Bone marrow (tissue), 2 donors: ENCODE data around the gene PRRT1B.
"Not testable (repeated sequence)": the region's sequence is repeated elsewhere in the genome, so short reads cannot be mapped to it uniquely, and the experiment has no call there.

Experiments
- DNase-seq, 2 donors: peaks; one replicate each; lab custom pipeline; 2025; lab: John Stamatoyannopoulos, UW

PRRT1B gene

DNA sequence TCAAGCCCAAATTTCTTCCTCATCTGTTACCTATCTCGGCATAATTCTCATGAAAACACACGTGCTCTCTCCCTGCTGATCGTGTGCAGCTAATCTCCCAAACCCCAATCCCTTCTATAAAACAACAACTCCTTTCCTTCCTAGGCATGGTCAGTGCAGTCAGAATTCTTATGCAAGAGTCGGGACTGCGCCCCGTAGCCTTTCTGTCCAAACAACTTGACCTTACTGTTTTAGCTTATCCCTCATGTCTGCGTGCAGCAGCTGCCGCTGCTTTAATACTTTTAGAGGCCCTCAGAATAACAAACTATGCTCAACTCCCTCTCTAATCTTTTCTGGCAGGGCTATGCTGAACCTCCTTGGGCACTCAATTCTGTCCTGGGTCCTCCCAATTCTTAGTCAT lies 5.1 kb downstream of the PRRT1B start:
- DNase-seq, result not testable (repeated sequence)

GRCh38 chr9:131552030-131552429 lies 6.7 kb downstream of the PRRT1B start:
- no peak for DNase-seq

GRCh38 chr9:131554087-131554842 lies 8.9 kb downstream of the PRRT1B start:
- no peak for DNase-seq

DNA sequence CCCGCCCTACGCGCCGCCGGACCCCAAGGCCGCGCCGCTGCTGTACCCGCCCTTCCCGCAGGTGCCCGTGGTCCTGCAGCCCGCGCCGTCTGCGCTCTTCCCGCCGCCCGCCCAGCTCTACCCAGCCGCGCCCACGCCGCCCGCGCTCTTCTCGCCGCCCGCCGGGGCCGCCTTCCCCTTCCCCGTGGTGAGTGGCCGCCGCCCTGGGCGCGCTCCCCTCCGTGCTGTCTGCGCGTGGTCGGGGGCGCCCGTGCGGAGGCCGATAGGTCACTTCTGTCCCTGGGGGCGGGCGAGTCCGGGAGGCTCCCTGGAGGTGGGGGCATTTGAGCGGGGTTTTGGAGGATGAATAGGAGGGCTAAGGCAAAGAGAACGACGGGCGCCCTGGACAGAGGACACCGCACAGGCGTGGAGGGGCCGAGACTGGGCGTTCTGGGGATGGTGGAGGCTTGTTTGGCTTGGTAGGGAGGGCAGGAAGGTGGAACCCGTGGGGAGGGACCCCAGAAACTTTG lies 9.6 kb downstream of the PRRT1B start:
- no peak for DNase-seq

DNA sequence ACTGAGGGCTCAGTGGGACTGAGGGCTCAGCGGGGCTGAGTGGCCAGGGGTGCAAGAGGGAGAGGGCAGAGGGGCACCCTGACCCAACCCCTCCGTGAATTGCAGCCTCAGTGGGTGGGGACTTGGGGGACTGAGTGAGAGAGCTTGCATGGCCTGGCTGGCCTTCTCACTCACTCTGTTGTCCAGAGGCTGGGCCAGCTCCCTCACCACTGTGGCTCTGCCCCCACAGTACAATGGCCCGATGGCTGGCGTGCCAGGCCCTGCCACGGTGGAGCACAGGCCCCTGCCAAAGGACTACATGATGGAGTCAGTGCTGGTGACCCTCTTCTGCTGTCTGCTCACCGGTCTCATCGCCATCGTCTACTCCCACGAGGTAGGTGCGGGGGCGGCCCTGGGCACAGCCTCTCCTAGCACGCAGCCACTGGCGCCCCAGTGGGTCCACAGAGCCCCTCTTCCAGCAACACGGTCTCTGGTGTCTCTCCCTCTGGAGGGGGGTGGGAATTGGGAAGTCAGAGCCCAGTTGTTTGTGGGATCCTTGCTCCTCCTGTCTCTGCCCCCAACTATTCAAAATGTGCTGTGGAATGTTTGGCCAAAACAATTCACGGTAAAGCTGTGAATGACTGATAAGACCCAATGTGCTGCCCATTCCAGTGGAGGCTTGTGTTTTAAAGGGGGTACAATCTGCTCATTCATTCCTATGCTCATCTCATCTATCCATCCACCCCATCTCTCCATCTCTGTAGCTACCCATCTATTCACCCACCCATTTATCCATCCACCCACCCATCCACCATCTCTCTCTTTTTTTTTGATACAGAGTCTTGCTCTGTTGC lies 10.7 kb downstream of the PRRT1B start:
- DNase-seq, result no peak

DNA sequence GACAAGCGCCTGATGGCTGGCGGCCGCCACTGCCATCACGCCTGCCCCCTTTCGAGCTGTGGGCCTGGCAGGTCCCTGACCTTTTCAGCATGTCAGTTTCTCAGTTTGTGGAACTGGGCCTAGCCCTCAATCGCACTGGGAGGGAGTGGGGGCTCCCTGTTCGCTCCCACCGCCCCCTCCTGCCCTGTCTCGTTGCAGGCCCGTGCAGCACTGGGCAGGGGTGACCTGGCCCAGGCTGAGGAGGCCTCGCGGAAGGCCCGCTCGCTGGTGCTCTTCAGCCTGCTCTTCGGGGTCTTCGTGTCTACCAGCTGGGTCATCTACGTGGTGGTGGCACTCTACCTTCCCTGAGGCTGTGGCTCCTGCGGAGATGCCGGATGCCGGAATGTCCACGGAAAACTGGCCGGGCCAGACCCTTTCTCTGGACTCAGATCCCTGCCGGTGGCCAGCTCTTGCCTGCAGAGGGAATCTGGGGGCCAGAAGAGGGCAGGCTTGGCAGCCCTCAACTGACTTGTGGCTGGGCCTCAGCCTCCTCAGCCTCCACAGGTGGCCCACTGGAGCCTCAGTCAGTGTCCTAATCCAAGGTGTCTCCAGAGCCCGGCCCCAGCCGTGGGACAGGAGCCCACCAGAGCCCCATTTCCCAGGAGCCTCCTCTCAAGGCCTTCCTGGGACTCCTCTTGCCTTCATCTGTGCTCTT lies 12.7 kb downstream of the PRRT1B start:
- DNase-seq, result no peak

GRCh38 chr9:131559421-131560000 lies 14.2 kb downstream of the PRRT1B start:
- DNase-seq, result no peak

DNA sequence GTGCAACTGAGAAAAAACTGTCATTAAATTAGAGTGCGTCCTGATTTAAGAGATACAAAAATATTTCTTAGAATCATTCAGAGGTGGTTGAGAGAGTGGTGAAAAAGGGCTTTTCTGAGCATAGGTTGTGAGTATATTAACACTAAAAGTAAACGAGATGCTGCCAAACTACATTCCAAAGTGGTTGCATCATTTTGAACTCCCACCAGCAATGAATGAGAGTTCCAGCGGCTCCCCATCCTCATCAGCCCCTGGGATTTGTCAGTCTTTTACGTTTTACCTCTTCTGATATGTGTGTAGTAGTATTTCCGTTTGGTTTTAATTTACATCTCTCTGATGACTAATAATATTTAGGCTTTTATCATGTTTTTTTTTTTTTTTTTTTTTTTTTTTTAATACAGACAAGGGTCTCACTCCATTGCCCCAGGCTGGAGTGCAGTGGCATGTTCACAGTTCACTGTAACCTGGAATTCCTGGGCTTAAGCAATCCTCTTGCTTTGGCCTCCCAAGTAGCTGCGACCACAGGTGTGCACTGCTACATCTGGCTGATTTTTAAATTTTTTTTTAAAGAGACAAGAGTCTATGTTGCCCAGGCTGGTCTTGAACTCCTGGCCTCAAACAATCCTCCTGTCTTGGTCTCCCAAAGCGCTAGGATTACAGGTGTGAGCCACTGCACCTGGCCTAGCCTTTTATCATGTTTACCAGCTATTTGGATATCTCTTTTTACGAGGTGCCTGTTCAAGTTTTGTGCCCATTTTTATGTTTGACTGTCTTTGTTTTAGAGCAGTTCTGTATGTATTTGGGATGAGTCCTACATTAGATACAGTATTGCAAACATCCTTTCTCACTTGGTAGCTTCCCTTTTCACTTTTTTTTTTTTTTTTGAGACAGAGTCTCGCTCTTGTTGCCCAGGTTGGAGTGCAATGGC lies 17.0 kb downstream of the PRRT1B start:
- DNase-seq, result no peak

GRCh38 chr9:131565369-131565768 lies 20.0 kb downstream of the PRRT1B start:
- DNase-seq, result no peak

- DNase-seq, result no peak
These were observed 20.8 kb downstream of the PRRT1B start for GRCh38 chr9:131566158-131566557.

DNA sequence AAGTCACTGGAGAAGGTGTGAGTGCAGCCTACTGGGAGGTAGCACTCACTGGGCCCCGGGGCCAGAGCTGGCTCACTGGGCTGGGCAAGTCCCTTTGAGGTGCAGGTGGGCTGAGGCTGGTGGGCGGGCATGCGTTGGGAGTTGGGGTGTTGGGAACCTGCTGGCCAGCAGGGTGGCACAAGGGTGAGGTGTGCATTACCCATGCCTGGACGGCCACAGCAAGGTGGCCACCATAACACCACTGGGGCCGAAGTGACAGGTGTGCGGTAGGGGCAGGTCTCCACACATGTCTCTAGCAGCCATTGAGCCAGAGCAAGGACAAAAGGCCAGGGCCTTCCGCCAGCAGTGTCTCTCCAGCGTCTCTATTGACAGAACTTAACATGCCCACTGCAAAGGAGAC lies 22.6 kb downstream of the PRRT1B start:
- no peak for DNase-seq

- no peak for DNase-seq
These were observed 29.7 kb downstream of the PRRT1B start for GRCh38 chr9:131574730-131575640.

DNA sequence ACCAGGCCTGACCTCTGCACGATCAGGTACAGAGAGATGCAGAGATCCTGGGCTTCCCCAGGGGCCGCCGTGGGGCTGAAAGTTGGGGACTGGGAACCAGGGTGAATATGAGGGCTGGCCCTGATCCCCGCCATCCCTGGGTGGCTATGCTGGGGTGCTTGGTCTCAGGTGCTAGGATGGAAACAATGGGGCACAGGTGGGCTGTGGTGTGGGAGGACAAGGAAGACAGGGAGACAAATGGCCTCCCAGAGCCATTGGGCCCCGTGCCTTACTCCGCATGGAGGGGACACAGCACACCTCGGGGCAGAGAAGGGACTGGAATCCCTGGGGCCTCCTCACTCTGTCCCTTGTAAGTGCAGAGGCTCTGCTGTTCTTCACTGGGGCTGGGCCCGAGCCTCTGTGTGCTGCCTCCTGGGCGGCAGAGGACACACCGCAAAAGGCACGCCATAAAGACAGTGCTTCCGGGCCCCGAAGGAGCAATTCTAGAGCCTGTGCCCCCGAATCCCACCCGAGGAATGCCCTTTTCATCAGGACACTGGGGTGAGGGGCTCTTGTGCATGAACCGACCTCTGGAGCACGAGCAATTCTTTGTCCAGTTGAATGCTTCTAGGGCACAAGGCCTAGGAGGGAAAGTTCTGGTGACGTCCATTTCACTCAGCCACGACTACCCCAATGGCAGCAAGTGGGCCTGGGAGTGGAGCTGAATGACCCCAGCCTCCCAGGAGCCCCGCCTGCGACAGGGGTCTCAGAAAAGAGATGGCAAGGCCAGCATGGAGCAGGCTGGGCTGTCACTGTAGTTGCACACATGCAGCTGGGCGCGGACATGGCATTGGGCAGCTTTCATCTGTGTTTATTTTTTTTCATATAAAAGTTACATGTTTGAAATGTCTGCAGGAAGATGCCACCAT lies 30.9 kb downstream of the PRRT1B start:
- DNase-seq, result no peak

DNA sequence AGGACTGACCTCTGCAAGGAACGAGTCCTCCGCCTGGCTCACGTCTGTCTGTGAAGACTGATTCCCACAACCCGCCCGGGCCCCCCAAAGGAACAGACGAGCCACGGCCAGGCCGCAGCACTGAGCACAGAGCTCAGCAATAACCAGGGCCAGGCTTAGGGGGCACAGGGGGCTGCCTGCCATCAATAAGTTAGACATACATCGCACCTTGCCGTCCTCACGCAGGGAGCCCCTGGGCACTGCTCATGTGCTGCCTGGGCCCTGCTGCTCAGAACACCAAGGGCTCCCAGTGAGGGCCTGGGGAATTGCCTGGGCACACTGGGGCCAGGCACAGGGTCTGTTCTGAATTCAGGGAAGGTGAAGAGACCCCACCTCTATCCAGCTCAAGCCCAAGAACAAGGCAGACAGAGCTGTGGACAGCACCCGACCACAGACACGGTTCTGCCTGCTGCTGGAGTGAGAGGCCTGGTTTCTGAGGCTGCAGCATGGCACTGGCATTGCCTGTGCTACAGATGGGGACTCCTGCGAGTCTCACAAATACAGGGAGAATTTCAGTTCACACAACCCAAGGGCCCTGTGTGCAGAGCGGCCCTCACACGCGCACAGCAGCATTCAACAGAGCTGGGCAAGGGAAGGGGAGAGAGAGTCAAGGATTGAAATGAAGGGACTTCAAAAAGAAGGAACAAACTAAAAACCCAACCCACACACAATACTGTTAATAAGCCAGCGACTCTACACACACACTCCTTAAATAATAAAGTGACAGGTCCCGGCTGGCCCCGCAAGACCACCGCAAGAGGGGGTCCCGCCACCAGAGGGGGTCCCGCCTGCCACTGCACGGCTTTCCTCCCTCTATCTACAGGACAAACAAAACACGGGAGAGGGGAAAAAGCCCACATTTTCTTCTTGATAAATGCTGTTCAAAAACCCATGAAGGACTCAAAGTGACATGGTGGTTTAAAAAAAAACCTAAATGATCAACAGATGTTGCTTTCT lies 32.0 kb downstream of the PRRT1B start:
- no peak for DNase-seq

DNA sequence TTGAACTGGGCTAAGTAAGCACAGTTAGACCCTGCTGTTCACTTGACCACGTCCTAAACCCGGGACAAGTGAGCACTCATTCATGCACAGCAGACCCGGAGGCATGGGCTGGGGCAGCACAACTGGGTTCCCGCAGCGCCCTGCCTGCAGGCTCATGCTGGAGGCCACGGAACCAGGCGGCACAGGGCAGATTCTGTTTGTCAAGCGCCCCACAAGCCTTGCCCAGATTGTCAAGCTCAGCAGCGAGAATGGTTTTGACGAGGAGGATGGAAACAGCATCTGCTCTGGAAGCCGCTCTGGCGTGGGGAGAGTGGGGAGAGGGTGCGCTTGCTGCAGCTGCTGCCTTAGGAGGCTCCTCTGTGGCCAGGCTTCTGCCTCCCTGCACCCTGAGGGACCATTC lies 32.7 kb downstream of the PRRT1B start:
- no peak for DNase-seq

DNA sequence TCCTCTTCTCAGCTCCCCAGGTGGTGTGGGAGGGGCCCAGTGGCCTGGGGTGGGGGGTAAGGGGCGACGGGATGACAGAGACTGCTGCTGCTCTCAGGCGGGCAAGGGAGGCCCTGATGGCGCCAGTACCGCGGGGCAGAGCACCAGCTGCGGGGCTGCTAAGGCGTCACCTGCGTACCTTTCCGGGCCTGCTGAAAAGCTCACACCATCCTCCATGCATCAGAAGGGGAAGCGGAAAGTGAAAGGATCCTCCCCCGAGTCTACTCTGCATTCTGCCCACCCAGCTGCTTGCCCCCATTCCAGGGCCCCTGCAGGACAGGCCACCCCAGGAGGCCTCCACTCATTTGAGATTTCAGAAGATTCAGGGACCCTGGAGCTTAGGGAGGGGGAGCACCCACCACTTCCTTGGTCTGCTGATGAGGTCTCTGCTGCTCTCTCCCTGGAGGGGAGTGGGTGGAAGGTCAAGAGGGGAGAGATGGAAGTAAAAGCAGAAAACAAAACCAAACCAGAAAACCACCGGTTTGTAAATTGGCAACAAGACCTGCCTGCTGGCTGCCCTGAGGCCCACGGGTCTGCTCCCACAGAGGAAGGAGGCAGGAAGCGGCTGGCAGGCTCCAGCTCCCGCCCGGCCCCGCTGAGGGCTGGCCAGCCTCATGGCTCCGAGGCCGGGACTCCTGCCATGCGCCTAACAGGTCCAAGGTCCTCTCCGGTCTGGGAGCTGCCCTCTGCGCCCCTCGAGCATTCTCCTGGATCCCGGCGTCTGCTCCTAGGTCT lies 33.6 kb downstream of the PRRT1B start:
- DNase-seq, result peak in 1 of 2 donors; percentile 47

DNA sequence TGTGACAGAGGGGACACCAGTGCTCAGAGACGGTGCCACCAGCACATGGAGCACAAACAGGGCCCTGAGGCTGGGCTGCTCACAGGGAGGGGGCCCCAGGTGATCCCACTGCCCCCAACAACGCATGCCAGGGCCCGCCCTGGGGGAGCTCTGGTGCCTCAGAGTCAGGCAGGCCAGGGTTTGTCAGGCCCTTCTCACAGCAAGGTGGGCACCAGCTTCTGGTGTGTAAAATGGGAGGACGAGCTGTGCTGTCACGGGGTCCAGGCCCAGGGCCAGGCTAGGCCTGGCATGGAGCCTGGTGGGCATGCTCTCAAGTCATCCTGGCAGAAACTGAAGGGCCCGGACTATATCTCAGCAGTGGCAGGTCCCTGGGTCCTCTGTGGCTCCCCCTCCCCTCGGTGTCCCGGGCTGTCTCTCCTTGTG lies 34.5 kb downstream of the PRRT1B start:
- DNase-seq, result no peak
